ENCODE results near the gene CD28. TPM values are rescaled to one million over a fixed set of nuclear protein-coding genes. Genes with fewer than 3 reads are reported as not detected.

The CD28 gene
- total RNA-seq, 1 donor from 2014 or later: not detected

DNA sequence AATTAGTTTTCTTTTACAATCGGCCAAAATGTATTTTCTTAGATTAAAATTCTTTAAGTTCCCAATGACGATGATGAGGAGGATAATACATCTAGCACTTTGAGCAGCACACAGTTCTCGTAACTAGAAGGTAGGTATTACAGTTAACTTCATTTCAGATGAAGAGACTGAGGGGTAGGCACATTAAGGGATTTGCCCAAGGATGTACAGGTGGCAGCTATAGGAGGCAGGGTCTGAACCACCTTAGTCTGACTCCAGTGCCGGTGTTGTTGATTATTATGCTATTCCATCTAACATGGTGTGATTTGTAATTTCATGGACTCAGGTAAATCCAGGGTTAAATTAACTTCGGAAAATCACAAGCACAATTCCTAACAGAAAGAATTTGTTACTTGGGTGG, 1.1 kb downstream of the CD28 start:
- no peak overlapping the region for H3K4me3 Mint-ChIP-seq (ENCODE audit: unreplicated experiment)
- DNase-seq (ENCODE audit: extremely low spot score, unreplicated experiment): no peak
- H3K36me3 Mint-ChIP-seq (ENCODE audit: unreplicated experiment): peaks cover 4% of the 10 kb centered on the region
- no peak overlapping the region for H3K27ac Mint-ChIP-seq (ENCODE audit: unreplicated experiment)
- peaks cover 9% of the 10 kb centered on the region for H3K9me3 Mint-ChIP-seq (ENCODE audit: unreplicated experiment)
- TF ChIP-seq, protein P1, sequence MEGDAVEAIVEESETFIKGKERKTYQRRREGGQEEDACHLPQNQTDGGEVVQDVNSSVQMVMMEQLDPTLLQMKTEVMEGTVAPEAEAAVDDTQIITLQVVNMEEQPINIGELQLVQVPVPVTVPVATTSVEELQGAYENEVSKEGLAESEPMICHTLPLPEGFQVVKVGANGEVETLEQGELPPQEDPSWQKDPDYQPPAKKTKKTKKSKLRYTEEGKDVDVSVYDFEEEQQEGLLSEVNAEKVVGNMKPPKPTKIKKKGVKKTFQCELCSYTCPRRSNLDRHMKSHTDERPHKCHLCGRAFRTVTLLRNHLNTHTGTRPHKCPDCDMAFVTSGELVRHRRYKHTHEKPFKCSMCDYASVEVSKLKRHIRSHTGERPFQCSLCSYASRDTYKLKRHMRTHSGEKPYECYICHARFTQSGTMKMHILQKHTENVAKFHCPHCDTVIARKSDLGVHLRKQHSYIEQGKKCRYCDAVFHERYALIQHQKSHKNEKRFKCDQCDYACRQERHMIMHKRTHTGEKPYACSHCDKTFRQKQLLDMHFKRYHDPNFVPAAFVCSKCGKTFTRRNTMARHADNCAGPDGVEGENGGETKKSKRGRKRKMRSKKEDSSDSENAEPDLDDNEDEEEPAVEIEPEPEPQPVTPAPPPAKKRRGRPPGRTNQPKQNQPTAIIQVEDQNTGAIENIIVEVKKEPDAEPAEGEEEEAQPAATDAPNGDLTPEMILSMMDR (IDR thresholded peaks at IDR 0.05): no peak
- no peaks in the 10 kb centered on the region for H3K4me1 Mint-ChIP-seq (ENCODE audit: unreplicated experiment)
- no peaks in the 10 kb centered on the region for H3K27me3 Mint-ChIP-seq (ENCODE audit: unreplicated experiment)

DNA sequence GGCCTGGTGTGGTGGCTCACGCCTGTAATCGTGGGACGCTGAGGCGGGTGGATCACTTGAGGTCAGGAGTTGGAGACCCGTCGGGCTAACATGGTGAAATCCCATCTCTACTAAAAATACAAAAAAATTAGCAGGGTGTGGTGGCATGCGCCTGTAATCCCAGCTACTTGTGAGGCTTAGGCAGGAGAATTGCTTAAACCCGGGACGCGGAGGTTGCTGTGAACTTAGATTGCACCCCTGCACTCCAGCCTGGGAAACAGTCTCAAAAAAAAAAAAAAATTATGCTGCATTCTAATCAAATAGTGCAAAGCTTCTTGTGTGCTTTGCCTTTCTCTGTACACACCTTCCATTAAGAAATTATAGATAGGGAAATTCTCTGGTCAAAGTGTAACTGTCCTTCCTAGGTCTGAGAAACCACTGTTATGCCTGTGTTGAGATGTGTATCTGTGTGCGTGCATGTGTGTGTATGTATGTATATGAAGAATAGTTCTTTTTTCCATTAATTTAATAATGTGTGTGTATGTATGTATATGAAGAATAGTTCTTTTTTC, 2.5 kb downstream of the CD28 start:
- Mint-ChIP-seq H3K4me1 (ENCODE audit: unreplicated experiment) (no peaks in the 10 kb centered on the region), H3K4me3 (ENCODE audit: unreplicated experiment) (no peak overlapping the region)
- TF ChIP-seq, protein P1 (IDR thresholded peaks at IDR 0.05): no peak

DNA sequence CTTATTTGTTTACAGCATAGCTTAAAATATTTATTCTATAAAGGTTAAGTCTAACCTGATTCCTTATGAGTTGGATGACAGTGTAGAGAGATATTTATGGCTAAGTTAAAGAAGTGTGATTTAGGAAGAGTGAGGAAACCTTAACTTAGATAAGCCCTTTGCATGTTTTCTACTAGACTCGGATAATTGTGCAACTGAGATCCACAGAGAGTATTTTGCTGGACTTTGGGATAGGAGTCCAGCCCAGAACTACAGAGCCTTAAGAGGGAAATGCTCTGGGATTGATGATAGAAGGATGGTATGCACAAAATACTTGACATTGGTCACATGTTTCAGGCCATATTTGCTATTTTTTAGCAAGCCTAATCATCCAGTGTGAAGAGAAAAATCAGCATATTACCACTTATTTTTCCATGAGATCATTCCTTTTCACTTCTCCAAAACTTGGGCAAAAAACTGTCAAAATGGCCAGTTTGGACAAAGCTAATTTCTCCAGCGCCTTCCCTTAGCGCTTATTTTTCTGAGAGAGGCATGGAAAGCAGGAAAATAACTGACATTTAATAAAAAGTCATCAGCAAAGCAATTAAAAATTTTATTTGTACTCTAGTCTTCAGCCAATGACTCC, 3.1 kb downstream of the CD28 start:
- Mint-ChIP-seq H3K9me3 (ENCODE audit: unreplicated experiment) (no peaks in the 10 kb centered on the region), H3K27me3 (ENCODE audit: unreplicated experiment) (peaks cover 2% of the 10 kb centered on the region), H3K36me3 (ENCODE audit: unreplicated experiment) (no peaks in the 10 kb centered on the region), H3K4me1 (ENCODE audit: unreplicated experiment) (no peaks in the 10 kb centered on the region), H3K27ac (ENCODE audit: unreplicated experiment) (no peak overlapping the region), H3K4me3 (ENCODE audit: unreplicated experiment) (no peak overlapping the region)
- DNase-seq (ENCODE audit: extremely low spot score, unreplicated experiment): no peak
- TF ChIP-seq, protein P1 (IDR thresholded peaks at IDR 0.05): no peak

More for the DNA sequence above, 2.5 kb downstream of the CD28 start:
- no peak overlapping the region for H3K27ac Mint-ChIP-seq (ENCODE audit: unreplicated experiment)
- peaks cover 2% of the 10 kb centered on the region for H3K27me3 Mint-ChIP-seq (ENCODE audit: unreplicated experiment)
- DNase-seq (ENCODE audit: extremely low spot score, unreplicated experiment): no peak
- H3K36me3 Mint-ChIP-seq (ENCODE audit: unreplicated experiment): no peaks in the 10 kb centered on the region
- H3K9me3 Mint-ChIP-seq (ENCODE audit: unreplicated experiment): no peaks in the 10 kb centered on the region

DNA sequence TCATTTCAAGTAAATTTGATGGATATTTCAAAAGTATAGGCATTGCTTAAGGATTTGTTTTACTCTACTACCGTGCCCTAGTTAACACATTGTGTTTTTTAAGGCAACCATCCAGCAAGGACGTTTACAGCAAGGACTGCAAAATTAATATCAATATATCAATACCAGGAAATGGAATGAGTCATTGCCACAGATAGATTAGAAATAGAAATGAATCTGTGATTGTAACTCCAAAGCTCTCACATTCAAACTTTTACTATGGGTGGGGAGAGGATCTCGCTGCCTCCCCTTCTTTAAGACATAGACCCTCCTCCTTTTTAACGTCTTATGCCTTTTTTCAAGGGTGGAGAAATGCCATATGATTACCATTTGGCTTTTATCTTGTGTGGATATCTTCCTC, 3.8 kb downstream of the CD28 start:
- Mint-ChIP-seq H3K4me1 (ENCODE audit: unreplicated experiment) (no peaks in the 10 kb centered on the region), H3K4me3 (ENCODE audit: unreplicated experiment) (no peak overlapping the region), H3K36me3 (ENCODE audit: unreplicated experiment) (no peaks in the 10 kb centered on the region), H3K27ac (ENCODE audit: unreplicated experiment) (no peak overlapping the region), H3K9me3 (ENCODE audit: unreplicated experiment) (no peaks in the 10 kb centered on the region), H3K27me3 (ENCODE audit: unreplicated experiment) (peaks cover 2% of the 10 kb centered on the region)
- TF ChIP-seq, protein P1 (IDR thresholded peaks at IDR 0.05): no peak
- DNase-seq (ENCODE audit: extremely low spot score, unreplicated experiment): no peak

DNA sequence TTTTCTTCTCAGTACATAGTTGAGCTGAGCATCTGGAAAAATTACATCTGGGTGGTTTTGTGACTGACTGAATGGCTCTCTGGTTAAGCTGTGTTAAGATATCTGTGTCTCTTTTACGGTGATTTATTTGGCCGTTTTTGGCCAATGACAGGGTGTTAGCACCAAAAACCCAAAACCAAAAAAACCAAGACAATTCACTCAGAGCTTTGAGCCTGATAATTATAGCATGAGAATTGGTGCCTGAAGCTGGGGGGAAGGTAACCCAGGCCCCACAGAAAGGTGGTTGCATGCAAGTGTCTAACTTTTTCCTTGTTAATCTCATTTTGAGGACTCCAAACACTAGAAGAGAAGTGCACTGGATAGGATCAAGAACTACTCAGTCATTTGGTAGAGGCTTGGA, 4.5 kb downstream of the CD28 start:
- Mint-ChIP-seq H3K4me1 (ENCODE audit: unreplicated experiment) (no peaks in the 10 kb centered on the region), H3K27me3 (ENCODE audit: unreplicated experiment) (peaks cover 2% of the 10 kb centered on the region), H3K9me3 (ENCODE audit: unreplicated experiment) (no peaks in the 10 kb centered on the region), H3K4me3 (ENCODE audit: unreplicated experiment) (no peak overlapping the region), H3K27ac (ENCODE audit: unreplicated experiment) (no peak overlapping the region), H3K36me3 (ENCODE audit: unreplicated experiment) (no peaks in the 10 kb centered on the region)
- TF ChIP-seq, protein P1 (IDR thresholded peaks at IDR 0.05): no peak
- DNase-seq (ENCODE audit: extremely low spot score, unreplicated experiment): no peak

All from osteocyte (in vitro differentiated cells).